Fibroblast of lung (primary cell): ENCODE data around the gene C10orf67.

Source experiments
- EZH2 ChIP-seq: IDR thresholded peaks from 2 replicates; pipeline ENCODE4 v1.5.1; 2012; ENCODE audit warnings: low read length, control low read depth, mild to moderate bottlenecking; ENCODE audit errors: missing control alignments
- TF ChIP-seq, protein P1 (sequence below), 2 donors: IDR thresholded peaks in 1 of 2; conservative IDR thresholded peaks in 1 of 2; 1 replicate in 1 of 2; 2 replicates in 1 of 2; pipeline ENCODE4 v1.5.1; 2011 to 2012; ENCODE audit warnings: low read length in 2 of 2, control low read depth in 1 of 2, inconsistent platforms in 1 of 2, low read depth in 1 of 2, mild to moderate bottlenecking in 1 of 2

DNA sequence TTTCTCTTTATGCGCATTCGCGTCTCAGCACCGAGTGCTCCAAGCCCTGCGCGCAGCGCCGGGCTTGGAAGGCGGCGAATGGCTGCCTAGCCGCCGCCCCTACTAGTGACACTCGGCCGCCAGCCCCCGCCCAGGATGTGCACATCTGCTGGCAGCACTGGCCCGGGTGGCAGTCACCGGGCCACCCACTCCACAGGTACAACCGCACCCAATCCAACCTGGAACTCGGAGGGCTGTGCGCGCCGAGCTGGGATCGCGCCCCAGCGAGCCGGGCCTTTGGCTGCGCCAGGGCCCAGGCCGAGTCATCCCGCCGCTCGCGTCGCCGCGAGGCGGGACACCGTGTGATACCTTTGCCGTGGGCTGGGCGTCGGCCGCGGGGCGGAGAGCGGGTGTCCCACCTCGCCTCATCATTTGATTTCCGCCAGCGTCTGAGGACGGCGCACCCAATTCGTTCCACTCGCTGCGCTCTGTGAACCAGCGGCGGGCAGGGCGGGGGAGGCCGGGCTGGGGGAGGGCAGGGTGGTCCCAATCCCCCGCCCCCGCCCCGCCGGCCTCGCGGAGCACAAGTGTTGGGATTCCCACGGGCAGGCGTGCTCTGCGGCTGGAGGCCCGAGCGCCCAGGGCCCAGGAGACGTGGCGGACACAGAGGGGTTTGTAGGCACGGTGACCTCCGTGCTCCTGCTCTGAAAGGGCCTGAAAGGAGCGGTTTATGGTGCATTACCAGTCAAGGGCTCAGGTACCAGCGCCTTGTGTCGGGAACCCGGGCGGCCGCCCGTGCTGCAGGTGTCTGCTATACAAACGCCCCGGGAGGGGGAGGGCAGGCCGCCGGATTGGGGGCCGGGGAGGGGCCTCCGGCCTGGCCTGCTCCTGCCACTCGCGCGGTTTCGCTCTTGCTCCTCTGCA, 170.3 kb downstream of the C10orf67 start:
- TF ChIP-seq, protein P1, sequence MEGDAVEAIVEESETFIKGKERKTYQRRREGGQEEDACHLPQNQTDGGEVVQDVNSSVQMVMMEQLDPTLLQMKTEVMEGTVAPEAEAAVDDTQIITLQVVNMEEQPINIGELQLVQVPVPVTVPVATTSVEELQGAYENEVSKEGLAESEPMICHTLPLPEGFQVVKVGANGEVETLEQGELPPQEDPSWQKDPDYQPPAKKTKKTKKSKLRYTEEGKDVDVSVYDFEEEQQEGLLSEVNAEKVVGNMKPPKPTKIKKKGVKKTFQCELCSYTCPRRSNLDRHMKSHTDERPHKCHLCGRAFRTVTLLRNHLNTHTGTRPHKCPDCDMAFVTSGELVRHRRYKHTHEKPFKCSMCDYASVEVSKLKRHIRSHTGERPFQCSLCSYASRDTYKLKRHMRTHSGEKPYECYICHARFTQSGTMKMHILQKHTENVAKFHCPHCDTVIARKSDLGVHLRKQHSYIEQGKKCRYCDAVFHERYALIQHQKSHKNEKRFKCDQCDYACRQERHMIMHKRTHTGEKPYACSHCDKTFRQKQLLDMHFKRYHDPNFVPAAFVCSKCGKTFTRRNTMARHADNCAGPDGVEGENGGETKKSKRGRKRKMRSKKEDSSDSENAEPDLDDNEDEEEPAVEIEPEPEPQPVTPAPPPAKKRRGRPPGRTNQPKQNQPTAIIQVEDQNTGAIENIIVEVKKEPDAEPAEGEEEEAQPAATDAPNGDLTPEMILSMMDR (conservative IDR thresholded peaks at IDR 0.05 in 1 of 2, IDR thresholded peaks at IDR 0.05 in 1 of 2; ENCODE audit: low read depth in 1 of 2, low read length in 2 of 2): no peak
- TF ChIP-seq EZH2: no peak
